ENCODE results near the gene GRIK4. TPM values are rescaled to one million over a fixed set of nuclear protein-coding genes. Genes with fewer than 3 reads are reported as not detected.
"Not testable (repeated sequence)": the region's sequence is repeated elsewhere in the genome, so short reads cannot be mapped to it uniquely, and the experiment has no call there.

The GRIK4 gene
- total RNA-seq, 1 experiment from 2014 or later = not detected

DNA sequence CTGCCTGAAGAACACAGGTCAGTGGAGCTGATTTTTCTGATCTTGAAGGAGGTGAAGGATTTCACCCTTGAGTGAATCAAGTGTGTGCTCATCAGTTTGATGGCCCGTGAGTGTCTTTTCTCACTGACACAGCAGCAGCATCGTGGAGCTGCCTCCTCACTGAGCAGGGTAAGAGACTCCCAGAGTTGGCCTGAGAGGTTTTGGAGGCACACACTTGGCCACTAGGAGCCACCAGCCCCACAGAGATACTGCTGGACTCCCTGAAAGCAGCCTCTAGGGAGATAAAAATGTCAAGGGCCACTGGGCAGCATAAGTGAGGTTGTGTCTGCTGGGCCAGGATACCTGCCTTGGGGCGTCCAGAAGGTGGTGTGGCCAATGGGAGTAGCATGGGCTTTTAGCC, 245.4 kb downstream of the GRIK4 start:
- Histone ChIP-seq H3K4me2 (ENCODE audit: low read depth, low read length, poor library complexity, severe bottlenecking) (no peak overlapping the region), H3K79me2 (ENCODE audit: low read length) (no peaks in the 10 kb centered on the region), H3K9me3 (ENCODE audit: low read length) (no peaks in the 10 kb centered on the region), H3K9ac (ENCODE audit: low read length) (no peak overlapping the region), H4K20me1 (ENCODE audit: insufficient read depth, low read depth, low read length) (no peaks in the 10 kb centered on the region), H3K4me3 (ENCODE audit: low read length) (no peak overlapping the region), H3K27me3 (ENCODE audit: low read length) (no peaks in the 10 kb centered on the region), H3K9me2 (replicated peaks; ENCODE audit: insufficient read depth, low read length) (no peaks in the 10 kb centered on the region), H2AFZ (ENCODE audit: low read length) (no peak overlapping the region), H3K4me1 (ENCODE audit: low read length) (no peaks in the 10 kb centered on the region), H3K27ac (ENCODE audit: low read length) (no peak overlapping the region), H3K36me3 (ENCODE audit: insufficient read depth, low read length) (no peaks in the 10 kb centered on the region)
- no peak for DNase-seq

DNA sequence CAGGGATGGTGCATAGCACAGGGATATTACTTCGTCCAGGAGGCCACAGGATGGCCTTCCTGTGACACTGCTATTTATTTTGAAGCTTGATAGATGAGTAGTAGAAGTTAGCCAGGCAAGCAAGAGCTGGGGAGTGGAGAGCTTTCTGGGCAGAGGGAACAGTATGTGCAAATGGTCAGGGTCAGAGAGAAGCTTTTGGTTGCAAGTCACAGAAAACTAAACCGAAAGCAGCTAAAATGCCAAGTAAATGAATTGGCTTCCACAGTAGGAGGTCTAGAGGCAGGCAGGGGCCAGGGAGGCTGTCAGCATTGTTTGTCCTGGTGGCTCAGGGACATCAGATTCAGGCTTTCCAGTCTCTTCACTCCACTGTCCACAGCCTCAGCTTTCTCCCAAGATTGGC, 247.5 kb downstream of the GRIK4 start:
- H3K79me2 ChIP-seq (ENCODE audit: low read length) = no peaks in the 10 kb centered on the region
- no peak for DNase-seq
- H2AFZ ChIP-seq (ENCODE audit: low read length) = no peak overlapping the region
- H3K9me3 ChIP-seq (ENCODE audit: low read length) = no peaks in the 10 kb centered on the region
- no peaks in the 10 kb centered on the region for H4K20me1 ChIP-seq (ENCODE audit: insufficient read depth, low read depth, low read length)
- no peaks in the 10 kb centered on the region for H3K36me3 ChIP-seq (ENCODE audit: insufficient read depth, low read length)
- no peaks in the 10 kb centered on the region for H3K4me1 ChIP-seq (ENCODE audit: low read length)
- H3K9ac ChIP-seq (ENCODE audit: low read length) = no peak overlapping the region
- no peak overlapping the region for H3K4me3 ChIP-seq (ENCODE audit: low read length)
- no peak overlapping the region for H3K4me2 ChIP-seq (ENCODE audit: low read depth, low read length, poor library complexity, severe bottlenecking)
- no peak overlapping the region for H3K27ac ChIP-seq (ENCODE audit: low read length)
- no peaks in the 10 kb centered on the region for H3K9me2 ChIP-seq (replicated peaks; ENCODE audit: insufficient read depth, low read length)
- no peaks in the 10 kb centered on the region for H3K27me3 ChIP-seq (ENCODE audit: low read length)

DNA sequence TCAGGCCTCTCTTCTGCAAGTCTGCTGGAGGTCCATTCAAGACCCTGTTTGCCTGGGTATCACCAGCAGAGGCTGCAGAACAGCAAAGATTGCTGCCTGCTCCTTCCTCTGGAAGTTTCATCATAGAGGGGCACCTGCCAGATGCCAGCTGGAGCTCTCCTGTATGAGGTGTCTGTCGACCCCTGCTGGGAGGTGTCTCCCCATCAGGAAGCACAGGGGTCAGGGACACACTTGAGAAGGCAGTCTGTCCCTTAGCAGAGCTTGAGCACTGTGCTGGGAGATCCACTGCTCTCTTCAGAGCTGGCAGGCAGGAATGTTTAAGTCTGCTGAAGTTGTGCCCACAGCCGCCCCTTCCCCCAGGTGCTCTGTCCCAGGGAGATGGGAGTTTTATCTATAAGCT, 254.2 kb downstream of the GRIK4 start:
- H3K4me1 ChIP-seq (ENCODE audit: low read length); H3K27me3 ChIP-seq (ENCODE audit: low read length); DNase-seq; H3K9me2 ChIP-seq (replicated peaks; ENCODE audit: insufficient read depth, low read length); H3K79me2 ChIP-seq (ENCODE audit: low read length); H3K27ac ChIP-seq (ENCODE audit: low read length); H4K20me1 ChIP-seq (ENCODE audit: insufficient read depth, low read depth, low read length); H3K9me3 ChIP-seq (ENCODE audit: low read length); H3K4me3 ChIP-seq (ENCODE audit: low read length); H2AFZ ChIP-seq (ENCODE audit: low read length); H3K36me3 ChIP-seq (ENCODE audit: insufficient read depth, low read length); H3K9ac ChIP-seq (ENCODE audit: low read length); H3K4me2 ChIP-seq (ENCODE audit: low read depth, low read length, poor library complexity, severe bottlenecking): not testable (repeated sequence)

DNA sequence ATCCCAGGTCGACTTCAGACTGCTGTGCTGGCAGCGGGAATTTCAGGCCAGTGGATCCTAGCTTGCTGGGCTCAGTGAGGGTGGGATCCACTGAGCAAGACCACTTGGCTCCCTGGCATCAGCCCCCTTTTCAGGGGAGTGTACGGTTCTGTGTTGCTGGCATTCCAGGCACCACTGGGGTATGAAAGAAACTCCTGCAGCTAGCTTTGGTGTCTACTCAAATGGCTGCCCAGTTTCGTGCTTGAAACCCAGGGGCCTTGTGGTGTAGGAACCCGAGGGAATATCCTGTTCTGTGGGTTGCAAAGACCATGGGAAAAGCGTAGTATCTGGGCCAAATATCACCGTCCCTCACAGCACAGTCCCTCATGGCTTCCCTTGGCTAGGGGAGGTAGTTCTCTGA, 254.8 kb downstream of the GRIK4 start:
- Histone ChIP-seq H2AFZ (ENCODE audit: low read length) (no peak overlapping the region), H3K27ac (ENCODE audit: low read length) (no peak overlapping the region), H3K9me3 (ENCODE audit: low read length) (no peaks in the 10 kb centered on the region), H3K79me2 (ENCODE audit: low read length) (no peaks in the 10 kb centered on the region), H3K4me2 (ENCODE audit: low read depth, low read length, poor library complexity, severe bottlenecking) (no peak overlapping the region), H3K27me3 (ENCODE audit: low read length) (no peaks in the 10 kb centered on the region), H4K20me1 (ENCODE audit: insufficient read depth, low read depth, low read length) (no peaks in the 10 kb centered on the region), H3K9me2 (replicated peaks; ENCODE audit: insufficient read depth, low read length) (no peaks in the 10 kb centered on the region), H3K4me1 (ENCODE audit: low read length) (no peaks in the 10 kb centered on the region), H3K36me3 (ENCODE audit: insufficient read depth, low read length) (no peaks in the 10 kb centered on the region), H3K4me3 (ENCODE audit: low read length) (no peak overlapping the region), H3K9ac (ENCODE audit: low read length) (no peak overlapping the region)
- DNase-seq = no peak

DNA sequence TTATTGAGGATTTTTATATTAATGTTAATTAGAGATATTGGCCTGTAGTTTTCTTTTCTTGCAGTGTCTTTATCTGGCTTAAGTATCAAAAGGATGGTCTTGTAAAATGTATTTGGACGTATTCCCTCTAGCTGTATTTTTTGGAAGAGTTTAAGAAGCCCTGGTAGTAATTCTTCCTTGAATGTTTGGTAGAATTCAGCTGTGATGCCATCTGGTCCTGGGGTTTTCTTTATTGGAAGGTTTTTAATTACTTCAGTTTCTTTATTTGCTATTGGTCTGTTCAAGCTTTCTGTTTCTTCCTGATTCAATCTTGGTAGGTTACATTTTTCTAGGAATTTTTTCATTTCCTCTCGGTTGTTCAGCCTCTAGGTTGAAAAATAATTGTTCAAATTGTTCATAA, 257.4 kb downstream of the GRIK4 start:
- no peaks in the 10 kb centered on the region for H3K27me3 ChIP-seq (ENCODE audit: low read length)
- no peaks in the 10 kb centered on the region for H3K79me2 ChIP-seq (ENCODE audit: low read length)
- no peaks in the 10 kb centered on the region for H3K9me3 ChIP-seq (ENCODE audit: low read length)
- no peaks in the 10 kb centered on the region for H3K9me2 ChIP-seq (replicated peaks; ENCODE audit: insufficient read depth, low read length)
- no peaks in the 10 kb centered on the region for H4K20me1 ChIP-seq (ENCODE audit: insufficient read depth, low read depth, low read length)
- H3K4me2 ChIP-seq (ENCODE audit: low read depth, low read length, poor library complexity, severe bottlenecking) = no peak overlapping the region
- H3K4me3 ChIP-seq (ENCODE audit: low read length) = no peak overlapping the region
- DNase-seq = no peak
- no peaks in the 10 kb centered on the region for H3K4me1 ChIP-seq (ENCODE audit: low read length)
- H3K36me3 ChIP-seq (ENCODE audit: insufficient read depth, low read length) = no peaks in the 10 kb centered on the region
- no peak overlapping the region for H3K27ac ChIP-seq (ENCODE audit: low read length)
- H2AFZ ChIP-seq (ENCODE audit: low read length) = no peak overlapping the region
- H3K9ac ChIP-seq (ENCODE audit: low read length) = no peak overlapping the region

DNA sequence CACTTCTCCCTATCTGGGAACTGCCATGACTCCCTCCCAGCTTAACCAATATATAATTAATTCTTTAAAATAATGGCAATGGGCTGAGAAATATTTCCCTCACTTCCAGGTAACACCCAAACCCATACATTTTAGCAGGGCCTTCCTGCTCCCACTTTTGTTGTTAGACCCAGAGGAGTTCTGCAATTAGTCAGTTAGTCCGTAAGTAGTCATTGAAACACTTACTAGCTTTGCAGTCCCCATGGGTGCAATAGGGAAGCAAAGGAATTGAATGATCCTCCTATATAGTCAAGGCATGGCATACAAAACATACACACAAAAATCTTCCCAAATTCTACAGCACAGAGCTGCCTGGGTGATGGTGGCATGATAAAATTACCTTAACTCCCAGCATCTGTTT, 258.4 kb downstream of the GRIK4 start:
- H3K36me3 ChIP-seq (ENCODE audit: insufficient read depth, low read length) = no peaks in the 10 kb centered on the region
- H4K20me1 ChIP-seq (ENCODE audit: insufficient read depth, low read depth, low read length) = no peaks in the 10 kb centered on the region
- H3K27ac ChIP-seq (ENCODE audit: low read length) = no peak overlapping the region
- H3K27me3 ChIP-seq (ENCODE audit: low read length) = no peaks in the 10 kb centered on the region
- H3K9ac ChIP-seq (ENCODE audit: low read length) = no peak overlapping the region
- no peaks in the 10 kb centered on the region for H3K9me2 ChIP-seq (replicated peaks; ENCODE audit: insufficient read depth, low read length)
- H3K9me3 ChIP-seq (ENCODE audit: low read length) = no peaks in the 10 kb centered on the region
- H3K79me2 ChIP-seq (ENCODE audit: low read length) = no peaks in the 10 kb centered on the region
- no peaks in the 10 kb centered on the region for H3K4me1 ChIP-seq (ENCODE audit: low read length)
- no peak overlapping the region for H3K4me3 ChIP-seq (ENCODE audit: low read length)
- H3K4me2 ChIP-seq (ENCODE audit: low read depth, low read length, poor library complexity, severe bottlenecking) = no peak overlapping the region
- no peak for DNase-seq
- no peak overlapping the region for H2AFZ ChIP-seq (ENCODE audit: low read length)

DNA sequence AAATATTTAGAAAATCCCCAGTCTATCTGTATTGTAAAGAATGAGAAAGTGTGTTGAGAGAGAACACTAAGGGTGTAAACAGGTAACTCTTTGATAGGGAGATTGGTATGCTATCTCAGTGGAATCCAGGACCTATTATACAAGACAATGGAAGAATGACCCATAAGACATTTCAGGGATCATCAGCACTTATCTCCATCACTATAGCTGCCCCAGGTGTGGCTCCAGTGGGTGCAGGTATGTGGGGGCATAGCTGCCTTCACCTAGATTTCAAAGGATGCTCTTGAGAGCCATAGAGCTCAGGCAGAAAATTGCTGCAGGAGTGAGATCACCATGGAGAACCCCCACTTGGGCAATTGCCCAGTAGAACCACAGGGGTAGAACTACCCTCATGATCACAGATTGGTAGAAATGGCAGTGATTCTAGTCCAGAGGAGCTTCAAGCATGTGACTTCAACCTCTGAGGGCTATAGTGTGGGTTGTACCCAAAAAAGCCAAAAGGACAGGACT, 260.1 kb downstream of the GRIK4 start:
- Histone ChIP-seq H3K36me3 (ENCODE audit: insufficient read depth, low read length) (no peaks in the 10 kb centered on the region), H3K9ac (ENCODE audit: low read length) (no peak overlapping the region), H3K4me3 (ENCODE audit: low read length) (no peak overlapping the region), H3K27ac (ENCODE audit: low read length) (no peak overlapping the region), H3K27me3 (ENCODE audit: low read length) (no peaks in the 10 kb centered on the region), H4K20me1 (ENCODE audit: insufficient read depth, low read depth, low read length) (no peaks in the 10 kb centered on the region), H3K79me2 (ENCODE audit: low read length) (no peaks in the 10 kb centered on the region), H3K9me3 (ENCODE audit: low read length) (no peaks in the 10 kb centered on the region), H2AFZ (ENCODE audit: low read length) (no peak overlapping the region), H3K9me2 (replicated peaks; ENCODE audit: insufficient read depth, low read length) (no peaks in the 10 kb centered on the region), H3K4me2 (ENCODE audit: low read depth, low read length, poor library complexity, severe bottlenecking) (no peak overlapping the region), H3K4me1 (ENCODE audit: low read length) (no peaks in the 10 kb centered on the region)
- DNase-seq = no peak

DNA sequence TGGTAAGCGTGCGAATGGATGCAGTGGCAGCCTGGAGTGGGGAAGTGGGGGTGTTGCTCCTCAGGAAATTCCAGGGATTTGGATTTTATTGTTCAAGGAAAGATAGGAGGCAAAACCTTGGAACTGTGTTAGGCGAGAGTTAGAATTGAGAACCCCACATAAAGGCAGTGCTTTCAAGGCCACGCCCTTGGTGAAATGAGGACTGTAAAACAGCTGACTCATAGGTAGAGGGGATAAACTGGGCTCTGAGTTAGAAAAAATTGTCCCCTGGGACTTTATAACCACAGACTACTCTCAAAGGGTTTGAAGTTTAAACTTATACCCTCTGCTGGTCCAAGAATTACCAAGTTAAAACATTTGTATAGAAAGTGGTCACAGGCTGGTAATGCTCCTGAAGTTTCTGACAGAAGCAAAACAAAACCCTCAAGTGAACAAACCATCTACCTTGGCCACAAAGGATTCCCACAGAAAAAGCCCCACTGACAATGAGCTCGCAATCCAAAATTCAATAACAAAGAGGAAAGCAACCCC, 262.0 kb downstream of the GRIK4 start:
- Histone ChIP-seq H3K36me3 (ENCODE audit: insufficient read depth, low read length) (no peaks in the 10 kb centered on the region), H3K9me3 (ENCODE audit: low read length) (no peaks in the 10 kb centered on the region), H3K9me2 (replicated peaks; ENCODE audit: insufficient read depth, low read length) (no peaks in the 10 kb centered on the region), H3K9ac (ENCODE audit: low read length) (no peak overlapping the region), H3K27ac (ENCODE audit: low read length) (no peak overlapping the region), H3K4me1 (ENCODE audit: low read length) (no peaks in the 10 kb centered on the region), H3K4me2 (ENCODE audit: low read depth, low read length, poor library complexity, severe bottlenecking) (no peak overlapping the region), H3K4me3 (ENCODE audit: low read length) (no peak overlapping the region), H2AFZ (ENCODE audit: low read length) (no peak overlapping the region), H3K79me2 (ENCODE audit: low read length) (no peaks in the 10 kb centered on the region), H4K20me1 (ENCODE audit: insufficient read depth, low read depth, low read length) (no peaks in the 10 kb centered on the region), H3K27me3 (ENCODE audit: low read length) (no peaks in the 10 kb centered on the region)
- DNase-seq = no peak

Data from Karpas-422 (cell line).